K562 (cell line): ENCODE measurements around the gene RAD50.

Experiments used
- NRF1 ChIP-seq, 2 experiments: fragments of 450-650 bp; IDR thresholded peaks in 1 of 2; conservative IDR thresholded peaks in 1 of 2; 2 replicates each; pipeline ENCODE4 v1.6.1; 2014; ENCODE audit warnings: mild to moderate bottlenecking in 2 of 2
- POLR2A ChIP-seq: fragments of 450-650 bp; conservative IDR thresholded peaks from 2 replicates; pipeline ENCODE4 v1.6.1; 2016
- RAD51 ChIP-seq: fragments of 450-650 bp; IDR thresholded peaks from 2 replicates; pipeline ENCODE4 v1.7.1; 2016; ENCODE audit warnings: low read depth, mild to moderate bottlenecking, borderline replicate concordance
- ZNF384 ChIP-seq: IDR thresholded peaks from 2 replicates; pipeline ENCODE4 v1.6.1; 2012; ENCODE audit warnings: low read depth, low read length, improper control_type of control experiment
- ZZZ3 ChIP-seq: fragments of 450-650 bp; IDR thresholded peaks from 2 replicates; pipeline ENCODE4 v1.6.1; 2016; ENCODE audit warnings: antibody characterized with exemption, mild to moderate bottlenecking, moderate library complexity
- TF ChIP-seq, protein P1 (sequence below), 2 experiments: fragments of 450-650 bp; IDR thresholded peaks; 2 replicates each; pipeline ENCODE4 v1.6.1; 2016
- TF ChIP-seq, protein P2 (sequence below), 3 experiments: fragments of 200-800 bp in 1 of 3; sonication (Bioruptor generic) in 1 of 3; sonication (generic) in 1 of 3; formaldehyde crosslinking in 1 of 3; IDR thresholded peaks; 2 replicates each; pipeline versions ENCODE4 v1.6.1 to v1.8.0; 2016 to 2022; ENCODE audit warnings: mild to moderate bottlenecking in 2 of 3, missing compliant biosample characterization in 2 of 3, missing genetic modification characterization in 2 of 3, missing genetic modification reagents in 1 of 3

DNA sequence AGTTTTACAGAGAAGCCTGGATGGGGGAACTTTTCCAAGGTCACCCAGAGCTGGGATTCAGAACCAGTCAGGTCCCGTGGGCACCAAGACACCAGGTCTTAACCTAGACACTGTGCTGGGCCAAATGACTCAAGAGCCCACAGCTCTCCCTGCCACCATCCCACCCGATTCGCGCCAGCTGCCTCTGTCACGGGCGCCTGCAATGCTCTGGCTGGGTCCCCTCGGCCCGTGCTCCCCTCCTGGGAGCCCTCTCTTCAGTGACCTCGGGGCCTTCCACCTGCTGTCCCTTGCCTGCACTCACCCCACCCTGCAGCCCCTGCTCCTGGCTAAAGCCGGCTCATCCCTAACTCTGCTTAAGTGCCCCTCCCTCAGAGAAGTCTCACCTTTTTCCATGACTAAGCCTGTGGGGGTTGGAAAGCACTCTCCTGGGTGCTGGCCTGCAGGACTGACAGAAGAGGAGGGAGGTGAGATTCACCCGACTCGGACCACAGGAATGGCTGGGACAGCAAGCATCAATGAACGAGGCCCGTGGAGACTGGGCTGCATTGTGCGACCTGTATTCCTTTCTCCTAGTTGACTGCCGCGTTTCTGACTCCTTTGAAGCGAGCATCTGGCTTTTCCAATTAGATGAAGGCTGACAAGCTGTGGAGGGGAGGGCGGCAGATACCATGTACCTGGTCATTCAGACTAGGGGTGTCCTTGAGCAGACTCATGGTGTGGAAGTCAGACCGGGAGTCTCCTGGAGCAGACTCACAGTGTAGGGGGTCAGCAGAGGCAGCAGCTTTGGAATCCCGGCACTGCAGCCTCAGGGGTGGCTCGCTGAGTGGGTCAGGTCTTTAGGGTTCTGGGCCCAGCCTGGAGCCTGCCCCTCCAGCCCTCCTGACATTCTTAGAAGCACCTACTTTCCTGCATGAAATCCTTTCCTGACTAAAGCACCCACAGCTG, 111.3 kb downstream of the RAD50 start:
- TF ChIP-seq ZZZ3 (no peak), NRF1 (conservative IDR thresholded peaks at IDR 0.05 in 1 of 2, IDR thresholded peaks at IDR 0.05 in 1 of 2) (no peak), POLR2A (no peak), ZNF384 (no peak), RAD51 (no peak)
- TF ChIP-seq, protein P1, sequence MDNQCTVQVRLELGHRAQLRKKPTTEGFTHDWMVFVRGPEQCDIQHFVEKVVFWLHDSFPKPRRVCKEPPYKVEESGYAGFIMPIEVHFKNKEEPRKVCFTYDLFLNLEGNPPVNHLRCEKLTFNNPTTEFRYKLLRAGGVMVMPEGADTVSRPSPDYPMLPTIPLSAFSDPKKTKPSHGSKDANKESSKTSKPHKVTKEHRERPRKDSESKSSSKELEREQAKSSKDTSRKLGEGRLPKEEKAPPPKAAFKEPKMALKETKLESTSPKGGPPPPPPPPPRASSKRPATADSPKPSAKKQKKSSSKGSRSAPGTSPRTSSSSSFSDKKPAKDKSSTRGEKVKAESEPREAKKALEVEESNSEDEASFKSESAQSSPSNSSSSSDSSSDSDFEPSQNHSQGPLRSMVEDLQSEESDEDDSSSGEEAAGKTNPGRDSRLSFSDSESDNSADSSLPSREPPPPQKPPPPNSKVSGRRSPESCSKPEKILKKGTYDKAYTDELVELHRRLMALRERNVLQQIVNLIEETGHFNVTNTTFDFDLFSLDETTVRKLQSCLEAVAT (IDR thresholded peaks at IDR 0.05) = no peak
- TF ChIP-seq, protein P2, sequence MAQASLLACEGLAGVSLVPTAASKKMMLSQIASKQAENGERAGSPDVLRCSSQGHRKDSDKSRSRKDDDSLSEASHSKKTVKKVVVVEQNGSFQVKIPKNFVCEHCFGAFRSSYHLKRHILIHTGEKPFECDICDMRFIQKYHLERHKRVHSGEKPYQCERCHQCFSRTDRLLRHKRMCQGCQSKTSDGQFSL (CRISPR knock-in tag; IDR thresholded peaks at IDR 0.05) = no peak
- TF ChIP-seq, protein P2 (tag; IDR thresholded peaks at IDR 0.05) = no peak
